Thyroid gland (tissue), 4 donors: ENCODE data around the gene MTHFD1.
A peak's percentile ranks its signal among the peaks of the same experiment; 100 is the strongest.

Source experiments
- CTCF ChIP-seq, 6 experiments: fragments of 200-600 bp in 3 of 6; fragments of 450-650 bp in 3 of 6; sonication (generic) in 3 of 6; IDR thresholded peaks; one replicate each; pipeline ENCODE4 v1.5.1; 2016 to 2019; ENCODE audit warnings: antibody characterized with exemption in 6 of 6, mild to moderate bottlenecking in 2 of 6, inconsistent platforms in 1 of 6, moderate library complexity in 1 of 6
- POLR2A ChIP-seq, 2 donors: fragments of 450-650 bp; IDR thresholded peaks; one replicate each; pipeline ENCODE4 v1.6.1; 2017; ENCODE audit warnings: antibody characterized with exemption in 2 of 2, mild to moderate bottlenecking in 2 of 2, moderate library complexity in 1 of 2

GRCh38 chr14:64465191-64465822 is 77.2 kb downstream of the MTHFD1 start, which contains the start of gene AKAP5:
- peak in 1 of 6 experiments; percentile 15 for TF ChIP-seq CTCF (IDR thresholded peaks at IDR 0.05)
- TF ChIP-seq POLR2A (IDR thresholded peaks at IDR 0.05): peak in 1 of 2 donors; percentile 62
